AG10803 (cell line): ENCODE data around the gene VAT1L.

Source experiments
- DNase-seq: peaks from one replicate; pipeline ENCODE4 v3.0.0; 2010; ENCODE audit warnings: low read depth
- H3K4me3 ChIP-seq: 2 replicates; pipeline ENCODE4 v1.5.1; 2011; ENCODE audit warnings: mild to moderate bottlenecking, low read length, control low read depth
- CTCF ChIP-seq: conservative IDR thresholded peaks from 2 replicates; pipeline ENCODE4 v1.5.1; 2011; ENCODE audit warnings: mild to moderate bottlenecking, low read length, control low read depth, inconsistent platforms

The VAT1L gene

DNA sequence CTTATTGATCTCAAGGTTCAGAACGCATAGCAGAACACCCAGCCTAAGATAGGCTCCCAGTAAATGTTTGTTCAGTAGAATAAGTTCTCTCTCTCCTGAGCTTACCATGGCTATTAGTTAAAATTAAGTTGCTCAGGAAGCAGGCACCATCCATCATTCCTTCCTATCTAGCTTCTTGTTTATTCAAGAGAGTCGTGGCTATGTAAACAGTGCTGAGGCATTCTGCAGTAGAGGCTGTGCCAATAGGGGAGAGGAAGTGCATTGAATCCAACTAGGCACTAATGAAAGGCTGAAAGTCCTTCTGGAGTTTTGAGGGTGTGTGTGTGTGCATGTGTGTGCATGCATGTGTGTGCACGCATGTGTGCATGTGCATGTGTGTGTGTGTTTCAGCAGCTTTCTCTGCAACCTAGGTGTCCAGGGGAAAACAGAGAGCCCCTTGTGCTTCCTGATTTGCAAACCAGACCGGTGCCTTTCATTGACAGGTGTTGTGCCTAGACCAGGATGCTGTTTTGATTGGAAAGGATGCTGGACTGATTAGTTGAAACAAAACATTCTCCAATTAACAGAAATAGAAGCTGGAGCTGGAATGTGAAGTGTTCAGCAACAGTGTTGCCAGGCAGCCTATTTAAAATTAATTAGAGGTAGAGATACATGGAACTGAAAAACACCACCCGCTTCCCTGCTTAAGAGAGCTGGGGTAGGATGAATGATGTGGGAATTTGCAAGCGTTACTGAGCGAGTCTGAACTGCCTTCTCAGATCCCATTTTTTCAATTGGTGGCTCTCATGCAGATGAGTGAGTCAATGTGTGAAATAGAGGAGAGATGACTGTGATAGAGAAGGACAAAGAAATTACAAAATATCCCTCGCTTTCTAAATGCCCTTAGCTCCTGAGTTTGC, 130.7 kb downstream of the VAT1L start:
- TF ChIP-seq CTCF: no peak
- no peak overlapping the region for H3K4me3 ChIP-seq
- no peak for DNase-seq

- no peak for DNase-seq
- H3K4me3 ChIP-seq: no peak overlapping the region
- TF ChIP-seq CTCF: no peak
These were observed 131.5 kb downstream of the VAT1L start for GRCh38 chr16:77919761-77920415.

DNA sequence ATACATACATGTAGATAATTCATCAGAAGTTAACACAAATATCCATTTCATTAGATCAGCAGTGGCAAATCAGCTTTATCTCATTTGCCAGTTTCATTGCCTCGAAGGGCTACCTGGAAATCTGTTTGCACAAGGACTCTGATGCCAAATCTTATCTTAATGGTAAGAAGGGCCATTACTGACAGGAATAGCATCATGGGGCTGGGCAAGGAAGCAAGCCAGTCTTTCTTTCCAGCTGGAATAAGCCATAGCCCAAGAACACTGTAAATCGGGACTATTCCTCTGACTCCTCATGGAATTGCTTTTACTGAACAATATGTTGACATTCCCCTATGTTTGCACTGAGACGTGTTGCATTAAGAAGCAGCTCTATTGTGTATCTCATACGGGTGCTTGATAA, 132.6 kb downstream of the VAT1L start:
- TF ChIP-seq CTCF: no peak
- DNase-seq: no peak
- no peak overlapping the region for H3K4me3 ChIP-seq

DNA sequence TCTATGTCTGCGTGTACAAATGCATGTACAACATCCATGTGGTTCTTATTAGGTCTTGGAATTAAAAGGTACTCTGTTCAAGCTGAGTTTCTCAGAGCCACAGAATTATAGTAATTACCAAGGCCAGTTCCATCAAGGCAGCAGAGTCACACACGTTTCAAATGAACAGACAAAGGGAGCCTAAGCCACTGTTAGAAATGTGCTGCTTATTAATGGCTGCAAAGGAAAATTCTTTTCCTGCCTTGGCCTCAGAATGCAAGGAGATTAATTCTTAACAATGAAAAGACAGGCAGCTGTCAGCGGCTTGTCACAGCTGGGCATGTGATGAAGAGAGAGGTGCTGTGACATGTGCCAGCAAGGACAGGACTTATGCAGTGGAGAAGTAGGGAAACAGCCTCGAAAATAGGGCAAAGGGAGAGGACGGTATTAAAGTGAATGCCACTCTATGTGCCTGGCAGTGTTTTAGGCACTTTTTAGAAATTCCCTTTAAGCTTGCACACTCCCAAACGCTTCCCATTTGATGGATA, 133.9 kb downstream of the VAT1L start:
- TF ChIP-seq CTCF: no peak
- no peak for DNase-seq
- H3K4me3 ChIP-seq: no peak overlapping the region

DNA sequence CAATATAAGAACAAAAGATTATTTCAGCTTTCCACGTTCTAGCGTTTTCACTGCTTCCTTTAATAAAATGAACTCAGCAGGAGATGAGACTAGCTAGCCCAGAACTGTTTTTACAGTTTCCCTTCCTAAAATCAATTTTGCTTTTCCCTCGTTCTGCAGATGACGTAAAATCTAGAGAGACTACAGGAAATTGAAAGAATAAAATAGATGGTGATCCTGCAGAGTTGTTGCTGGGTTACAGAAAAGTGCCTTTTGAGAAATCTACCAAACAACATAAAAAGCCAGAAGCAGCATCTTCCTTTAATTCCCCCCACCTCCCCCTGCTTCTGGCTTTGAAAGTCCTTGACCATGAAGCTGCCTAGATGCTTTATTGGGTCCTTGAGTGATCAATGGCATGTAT, 137.2 kb downstream of the VAT1L start:
- DNase-seq: no peak
- TF ChIP-seq CTCF: no peak
- H3K4me3 ChIP-seq: no peak overlapping the region

DNA sequence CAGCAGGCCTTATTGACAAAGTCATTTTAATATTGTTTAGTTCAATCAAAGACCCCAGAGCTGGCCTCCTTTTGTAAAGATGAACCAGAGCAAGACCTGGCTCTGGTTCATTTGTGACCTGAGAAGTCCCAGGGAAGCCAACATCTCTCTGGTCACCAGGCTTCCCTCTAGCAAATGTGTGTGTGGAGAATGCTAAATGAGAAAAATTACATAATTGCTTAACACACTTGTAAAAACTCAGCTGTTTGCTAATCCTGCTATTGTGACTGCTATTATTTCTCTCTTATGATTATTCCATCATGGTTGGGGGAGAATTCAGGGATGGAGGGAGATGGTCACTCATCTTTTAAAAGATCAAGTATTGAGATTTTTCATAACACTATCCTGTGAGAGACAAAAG, 139.7 kb downstream of the VAT1L start:
- H3K4me3 ChIP-seq: no peak overlapping the region
- DNase-seq: no peak
- TF ChIP-seq CTCF: no peak
